ENCODE measurements around the gene AFG1L.

The AFG1L gene

DNA sequence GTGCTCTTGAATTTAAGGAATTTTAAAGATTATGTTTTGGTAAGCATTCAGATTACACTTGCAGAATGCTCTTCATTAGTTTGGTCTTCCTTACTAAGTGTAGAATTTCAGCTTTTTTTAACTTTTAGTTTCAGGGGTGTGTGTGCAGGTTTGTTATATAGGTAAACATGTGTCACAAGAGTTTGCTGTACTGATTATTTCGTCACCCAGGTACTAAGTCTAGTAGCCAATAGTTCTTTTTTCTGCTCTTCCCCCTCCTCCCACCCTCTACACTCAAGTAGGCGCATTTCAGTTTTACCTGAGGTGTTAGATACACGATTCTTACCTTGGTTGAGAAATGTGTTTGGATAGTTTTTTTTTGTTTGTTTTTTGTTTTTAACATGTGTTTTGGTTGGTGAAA lies 68.3 kb downstream of the AFG1L start:
- TF ChIP-seq SUZ12 (IDR thresholded peaks at IDR 0.05; ENCODE audit: extremely low read depth, insufficient read depth, insufficient read length) (no peak), YY1 (IDR thresholded peaks at IDR 0.05; ENCODE audit: insufficient read depth, insufficient read length) (no peak), ZNF274 (IDR thresholded peaks at IDR 0.05; ENCODE audit: low read depth, low read length) (no peak)
- no peaks in the 10 kb centered on the region for H3K9me3 ChIP-seq (ENCODE audit: insufficient read depth, low read length)
- no peaks in the 10 kb centered on the region for H3K36me3 ChIP-seq (ENCODE audit: insufficient read depth, insufficient read length, low read length)
- H3K9ac ChIP-seq (ENCODE audit: insufficient read length, low read depth) = no peak overlapping the region
- H3K27me3 ChIP-seq (ENCODE audit: insufficient read depth, insufficient read length) = no peaks in the 10 kb centered on the region
- H3K4me1 ChIP-seq (ENCODE audit: insufficient read depth, insufficient read length) = peaks cover 3% of the 10 kb centered on the region
- DNase-seq (ENCODE audit: low read depth, low spot score) = no peak
- no peak overlapping the region for H3K4me3 ChIP-seq (ENCODE audit: insufficient read length, low read depth)

DNA sequence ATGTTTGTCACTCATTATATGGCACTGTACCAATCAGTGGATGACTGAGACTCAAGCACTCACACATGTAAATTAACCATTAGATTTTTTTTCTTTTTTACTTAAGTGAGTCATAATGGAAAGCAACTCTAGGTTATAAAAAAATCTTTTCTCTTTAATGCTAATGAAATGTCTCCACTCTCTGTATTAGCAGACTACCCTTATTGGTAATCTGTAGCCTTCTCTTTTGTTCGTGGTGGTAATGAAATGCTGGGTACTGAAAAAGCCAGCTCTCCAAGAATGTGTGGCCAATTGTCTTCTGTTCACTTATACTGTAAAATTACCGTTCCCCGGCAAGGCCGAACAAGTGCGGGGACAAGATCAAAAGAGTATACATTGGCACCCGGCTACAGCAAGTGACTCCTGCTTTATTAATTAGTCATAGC lies 69.0 kb downstream of the AFG1L start:
- no peak overlapping the region for H3K4me3 ChIP-seq (ENCODE audit: insufficient read length, low read depth)
- no peaks in the 10 kb centered on the region for H3K9me3 ChIP-seq (ENCODE audit: insufficient read depth, low read length)
- TF ChIP-seq ZNF274 (IDR thresholded peaks at IDR 0.05; ENCODE audit: low read depth, low read length) (no peak), SUZ12 (IDR thresholded peaks at IDR 0.05; ENCODE audit: extremely low read depth, insufficient read depth, insufficient read length) (no peak), YY1 (IDR thresholded peaks at IDR 0.05; ENCODE audit: insufficient read depth, insufficient read length) (no peak)
- no peaks in the 10 kb centered on the region for H3K36me3 ChIP-seq (ENCODE audit: insufficient read depth, insufficient read length, low read length)
- peaks cover 3% of the 10 kb centered on the region for H3K4me1 ChIP-seq (ENCODE audit: insufficient read depth, insufficient read length)
- no peaks in the 10 kb centered on the region for H3K27me3 ChIP-seq (ENCODE audit: insufficient read depth, insufficient read length)
- no peak for DNase-seq (ENCODE audit: low read depth, low spot score)
- no peak overlapping the region for H3K9ac ChIP-seq (ENCODE audit: insufficient read length, low read depth)

DNA sequence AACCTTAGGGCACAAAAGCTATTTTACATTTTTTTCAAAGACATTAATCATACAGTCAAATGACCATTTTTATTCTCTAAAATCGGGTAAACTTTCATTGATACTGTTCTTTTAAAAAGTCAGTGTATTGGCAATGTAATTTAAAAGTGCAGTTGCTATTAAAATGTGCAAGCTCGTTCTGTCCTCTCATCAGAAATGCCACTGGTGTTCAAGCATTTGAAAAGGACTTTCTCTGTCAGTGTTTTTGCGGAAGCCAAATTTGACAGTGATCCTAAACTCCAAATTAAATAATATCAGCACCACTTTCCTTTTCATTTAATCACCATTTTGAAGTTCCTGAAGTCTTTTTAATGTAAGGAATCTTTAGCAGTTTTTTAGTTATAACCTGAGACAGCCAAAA lies 69.6 kb downstream of the AFG1L start:
- no peaks in the 10 kb centered on the region for H3K9me3 ChIP-seq (ENCODE audit: insufficient read depth, low read length)
- H3K36me3 ChIP-seq (ENCODE audit: insufficient read depth, insufficient read length, low read length) = no peaks in the 10 kb centered on the region
- no peak for DNase-seq (ENCODE audit: low read depth, low spot score)
- no peak overlapping the region for H3K4me3 ChIP-seq (ENCODE audit: insufficient read length, low read depth)
- TF ChIP-seq YY1 (IDR thresholded peaks at IDR 0.05; ENCODE audit: insufficient read depth, insufficient read length) (no peak), ZNF274 (IDR thresholded peaks at IDR 0.05; ENCODE audit: low read depth, low read length) (no peak), SUZ12 (IDR thresholded peaks at IDR 0.05; ENCODE audit: extremely low read depth, insufficient read depth, insufficient read length) (no peak)
- peaks cover 3% of the 10 kb centered on the region for H3K4me1 ChIP-seq (ENCODE audit: insufficient read depth, insufficient read length)
- no peak overlapping the region for H3K9ac ChIP-seq (ENCODE audit: insufficient read length, low read depth)
- H3K27me3 ChIP-seq (ENCODE audit: insufficient read depth, insufficient read length) = no peaks in the 10 kb centered on the region

DNA sequence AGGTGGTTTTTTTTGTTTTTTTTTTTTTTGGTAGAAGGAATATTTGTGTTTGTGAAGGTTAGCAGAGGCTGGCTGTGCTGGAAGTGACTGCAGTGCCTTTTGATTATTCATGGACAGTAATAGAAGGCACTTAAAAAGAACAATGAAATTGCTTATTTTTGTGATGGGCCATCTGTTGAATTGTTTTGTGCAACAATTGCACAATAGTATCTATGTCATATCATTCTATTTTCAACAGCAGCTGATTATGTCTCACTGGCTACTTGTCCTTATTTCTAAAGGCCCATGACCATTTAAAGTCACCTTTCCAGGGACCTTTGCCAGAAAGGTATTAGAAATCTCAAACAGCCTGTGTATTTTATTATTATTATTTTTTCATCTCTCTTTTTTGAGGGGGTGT lies 70.6 kb downstream of the AFG1L start:
- no peak overlapping the region for H3K9ac ChIP-seq (ENCODE audit: insufficient read length, low read depth)
- no peaks in the 10 kb centered on the region for H3K36me3 ChIP-seq (ENCODE audit: insufficient read depth, insufficient read length, low read length)
- TF ChIP-seq YY1 (IDR thresholded peaks at IDR 0.05; ENCODE audit: insufficient read depth, insufficient read length) (no peak), ZNF274 (IDR thresholded peaks at IDR 0.05; ENCODE audit: low read depth, low read length) (no peak), SUZ12 (IDR thresholded peaks at IDR 0.05; ENCODE audit: extremely low read depth, insufficient read depth, insufficient read length) (no peak)
- no peak overlapping the region for H3K4me3 ChIP-seq (ENCODE audit: insufficient read length, low read depth)
- no peak for DNase-seq (ENCODE audit: low read depth, low spot score)
- peaks cover 3% of the 10 kb centered on the region for H3K4me1 ChIP-seq (ENCODE audit: insufficient read depth, insufficient read length)
- no peaks in the 10 kb centered on the region for H3K27me3 ChIP-seq (ENCODE audit: insufficient read depth, insufficient read length)
- H3K9me3 ChIP-seq (ENCODE audit: insufficient read depth, low read length) = no peaks in the 10 kb centered on the region

DNA sequence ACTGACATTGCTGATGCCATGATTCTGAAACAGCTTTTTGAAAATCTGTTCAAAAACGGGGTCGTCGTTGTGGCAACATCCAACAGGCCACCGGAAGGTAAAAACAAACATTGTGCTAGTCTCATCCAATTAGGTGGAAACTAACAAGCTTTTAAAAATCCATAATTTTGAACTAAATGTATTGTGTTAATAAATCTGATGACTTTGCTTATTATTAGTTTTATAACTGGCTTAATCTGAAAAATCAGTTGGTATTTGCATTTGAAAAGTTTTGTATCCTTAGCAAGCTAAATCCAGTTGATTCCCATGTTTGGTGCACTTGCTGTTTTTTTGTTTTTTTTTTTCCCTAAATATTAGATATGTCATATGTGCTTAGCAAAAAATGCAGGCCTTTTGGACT lies 71.4 kb downstream of the AFG1L start:
- Histone ChIP-seq H3K4me3 (ENCODE audit: insufficient read length, low read depth) (no peak overlapping the region), H3K9ac (ENCODE audit: insufficient read length, low read depth) (no peak overlapping the region), H3K4me1 (ENCODE audit: insufficient read depth, insufficient read length) (peaks cover 3% of the 10 kb centered on the region), H3K36me3 (ENCODE audit: insufficient read depth, insufficient read length, low read length) (no peaks in the 10 kb centered on the region), H3K9me3 (ENCODE audit: insufficient read depth, low read length) (no peaks in the 10 kb centered on the region), H3K27me3 (ENCODE audit: insufficient read depth, insufficient read length) (no peaks in the 10 kb centered on the region)
- DNase-seq (ENCODE audit: low read depth, low spot score) = no peak
- TF ChIP-seq SUZ12 (IDR thresholded peaks at IDR 0.05; ENCODE audit: extremely low read depth, insufficient read depth, insufficient read length) (no peak), YY1 (IDR thresholded peaks at IDR 0.05; ENCODE audit: insufficient read depth, insufficient read length) (no peak), ZNF274 (IDR thresholded peaks at IDR 0.05; ENCODE audit: low read depth, low read length) (no peak)

DNA sequence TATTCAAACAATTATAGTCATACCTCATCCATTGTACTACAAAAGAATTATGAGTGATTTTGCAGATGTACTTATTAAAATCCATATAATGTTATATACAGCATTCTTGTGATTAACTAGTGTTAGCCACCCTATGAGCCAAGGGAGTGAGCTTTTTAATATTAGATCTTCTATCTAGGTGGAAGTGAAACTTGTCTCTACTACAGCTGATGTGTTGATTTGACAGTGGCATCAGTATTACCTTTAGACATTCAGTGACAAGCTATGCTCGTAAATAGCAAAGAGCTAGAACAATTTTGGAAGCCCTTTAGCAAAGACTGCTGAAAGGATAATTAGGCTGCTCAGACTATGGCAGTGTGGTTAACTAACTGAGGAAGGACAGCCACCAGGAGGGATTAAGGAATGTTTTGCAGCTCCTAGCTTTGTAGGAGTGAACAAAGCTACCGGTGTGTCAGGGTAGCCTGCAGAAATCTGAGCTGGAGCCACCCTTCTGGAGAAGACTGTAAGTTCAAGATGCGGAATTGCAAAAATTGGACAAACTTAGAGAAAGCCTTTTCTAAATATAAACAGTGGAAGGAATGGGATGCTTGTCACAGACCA lies 73.7 kb downstream of the AFG1L start:
- H3K4me3 ChIP-seq (ENCODE audit: insufficient read length, low read depth) = no peak overlapping the region
- no peak overlapping the region for H3K9ac ChIP-seq (ENCODE audit: insufficient read length, low read depth)
- no peak for DNase-seq (ENCODE audit: low read depth, low spot score)

DNA sequence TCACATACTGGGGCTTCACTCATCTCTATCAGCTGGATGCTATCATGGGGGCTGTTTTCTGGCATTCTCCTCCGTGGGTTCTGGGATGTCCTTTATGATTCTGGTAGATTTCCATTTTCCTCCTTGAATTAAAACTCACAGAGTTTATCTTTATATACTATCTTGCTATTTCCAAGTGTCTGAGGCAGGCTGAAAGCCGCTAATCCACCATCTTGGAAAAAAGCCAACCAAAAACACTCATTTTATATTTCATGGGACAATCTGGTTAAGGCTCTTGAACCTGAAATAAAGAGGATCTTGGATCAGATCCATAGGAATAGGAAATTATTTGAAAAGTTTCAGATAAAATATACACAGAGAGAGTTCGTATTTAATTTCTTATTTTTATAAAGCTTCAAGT lies 86.0 kb downstream of the AFG1L start:
- H3K9ac ChIP-seq (ENCODE audit: insufficient read length, low read depth) = no peak overlapping the region
- H3K9me3 ChIP-seq (ENCODE audit: insufficient read depth, low read length) = no peaks in the 10 kb centered on the region
- TF ChIP-seq SUZ12 (IDR thresholded peaks at IDR 0.05; ENCODE audit: extremely low read depth, insufficient read depth, insufficient read length) (no peak), ZNF274 (IDR thresholded peaks at IDR 0.05; ENCODE audit: low read depth, low read length) (no peak), YY1 (IDR thresholded peaks at IDR 0.05; ENCODE audit: insufficient read depth, insufficient read length) (no peak)
- H3K36me3 ChIP-seq (ENCODE audit: insufficient read depth, insufficient read length, low read length) = no peaks in the 10 kb centered on the region
- DNase-seq (ENCODE audit: low read depth, low spot score) = no peak
- H3K4me3 ChIP-seq (ENCODE audit: insufficient read length, low read depth) = no peak overlapping the region
- H3K27me3 ChIP-seq (ENCODE audit: insufficient read depth, insufficient read length) = no peaks in the 10 kb centered on the region
- no peaks in the 10 kb centered on the region for H3K4me1 ChIP-seq (ENCODE audit: insufficient read depth, insufficient read length)

More for the DNA sequence above, 73.7 kb downstream of the AFG1L start:
- Histone ChIP-seq H3K27me3 (ENCODE audit: insufficient read depth, insufficient read length) (no peaks in the 10 kb centered on the region), H3K36me3 (ENCODE audit: insufficient read depth, insufficient read length, low read length) (no peaks in the 10 kb centered on the region), H3K4me1 (ENCODE audit: insufficient read depth, insufficient read length) (peaks cover 3% of the 10 kb centered on the region), H3K9me3 (ENCODE audit: insufficient read depth, low read length) (no peaks in the 10 kb centered on the region)
- no peak for TF ChIP-seq ZNF274 (IDR thresholded peaks at IDR 0.05; ENCODE audit: low read depth, low read length)
- TF ChIP-seq YY1 (IDR thresholded peaks at IDR 0.05; ENCODE audit: insufficient read depth, insufficient read length) = no peak
- no peak for TF ChIP-seq SUZ12 (IDR thresholded peaks at IDR 0.05; ENCODE audit: extremely low read depth, insufficient read depth, insufficient read length)
